Glutamatergic neuron (in vitro differentiated cells): ENCODE data around the gene RNF183. TPM values are rescaled to one million over a fixed set of nuclear protein-coding genes. Genes with fewer than 3 reads are reported as not detected.

ENCODE experiments used
- DNase-seq: peaks from one replicate; pipeline ENCODE4 v3.0.0; 2022
- H3K27ac Mint-ChIP-seq: one replicate; pipeline ENCODE4 v1.8.0; 2020; ENCODE audit warnings: mild to moderate bottlenecking, mixed read lengths, inconsistent platforms; ENCODE audit not compliant: unreplicated experiment
- H3K27me3 Mint-ChIP-seq: one replicate; pipeline ENCODE4 v1.8.0; 2020; ENCODE audit warnings: mild to moderate bottlenecking, moderate library complexity, mixed read lengths, inconsistent platforms; ENCODE audit not compliant: unreplicated experiment
- H3K36me3 Mint-ChIP-seq: one replicate; pipeline ENCODE4 v1.8.0; 2020; ENCODE audit warnings: mild to moderate bottlenecking, mixed read lengths, inconsistent platforms; ENCODE audit not compliant: unreplicated experiment
- H3K4me1 Mint-ChIP-seq: one replicate; pipeline ENCODE4 v1.8.0; 2020; ENCODE audit warnings: mild to moderate bottlenecking, low read depth, mixed read lengths, inconsistent platforms; ENCODE audit not compliant: unreplicated experiment
- H3K4me3 Mint-ChIP-seq: one replicate; pipeline ENCODE4 v1.8.0; 2020; ENCODE audit warnings: mild to moderate bottlenecking, mixed read lengths, inconsistent platforms; ENCODE audit not compliant: unreplicated experiment
- H3K9me3 Mint-ChIP-seq: one replicate; pipeline ENCODE4 v1.8.0; 2020; ENCODE audit warnings: mild to moderate bottlenecking, moderate library complexity, mixed read lengths, inconsistent platforms; ENCODE audit not compliant: unreplicated experiment
- CTCF ChIP-seq: fragments of 200-600 bp; sonication (generic); IDR thresholded peaks from one replicate; pipeline ENCODE4 v1.5.0; 2021; ENCODE audit not compliant: partially characterized antibody, unreplicated experiment
- total RNA-seq: library from RNA; stranded (reverse); fragmentation: NEBNext Ultra II Directional; extraction: Animal tissue kit (Norgen Biotek cat#: 25700); gene quantifications from one replicate; pipeline ENCODE4 v1.2.1, GENCODE V29; 2021; ENCODE audit not compliant: unreplicated experiment

The RNF183 gene
- total RNA-seq, 1 donor from 2014 or later = not detected

- DNase-seq = peak; percentile 31
- no peak for TF ChIP-seq CTCF
- Mint-ChIP-seq H3K4me1 (peaks cover 2% of the 10 kb centered on the region), H3K9me3 (peaks cover 4% of the 10 kb centered on the region), H3K36me3 (no peaks in the 10 kb centered on the region), H3K4me3 (peak within 1 kb of the TSS; percentile 84), H3K27me3 (peaks cover 18% of the 10 kb centered on the region), H3K27ac (no peak within 1 kb of the TSS)
Measured at GRCh38 chr9:113349445-113350094, 46.4 kb upstream of the RNF183 start, which contains the start of gene BSPRY. Gene BSPRY (plus strand): TSS chr9:113349541. CDS start chr9:113349580, 39 bp downstream.

DNA sequence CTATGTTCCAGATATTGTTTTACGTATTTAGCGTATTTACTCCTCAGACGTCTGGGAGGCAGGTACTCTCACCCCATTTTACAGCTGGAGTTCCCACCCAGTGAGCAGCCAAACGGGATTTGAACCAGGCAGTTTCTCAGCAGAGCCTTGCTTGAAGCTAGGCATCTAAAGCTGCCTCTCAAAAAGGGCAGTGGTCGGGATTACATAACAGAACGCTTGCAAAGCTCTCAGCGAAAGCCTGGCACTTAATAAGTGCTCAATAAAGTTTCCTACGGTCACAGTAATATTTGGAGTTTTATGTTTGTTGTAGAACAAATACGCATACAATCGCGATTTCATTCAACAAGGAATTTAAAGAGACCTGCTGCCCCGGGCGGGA lies 45.9 kb upstream of the RNF183 start:
- peak overlapping the region; percentile 84 for H3K4me3 Mint-ChIP-seq
- H3K9me3 Mint-ChIP-seq = peaks cover 4% of the 10 kb centered on the region
- H3K27ac Mint-ChIP-seq = no peak overlapping the region
- H3K36me3 Mint-ChIP-seq = no peaks in the 10 kb centered on the region
- DNase-seq = no peak
- peaks cover 2% of the 10 kb centered on the region for H3K4me1 Mint-ChIP-seq
- H3K27me3 Mint-ChIP-seq = peaks cover 18% of the 10 kb centered on the region
- no peak for TF ChIP-seq CTCF

GRCh38 chr9:113348437-113348836 lies 45.3 kb upstream of the RNF183 start:
- peaks cover 2% of the 10 kb centered on the region for H3K4me1 Mint-ChIP-seq
- peaks cover 18% of the 10 kb centered on the region for H3K27me3 Mint-ChIP-seq
- H3K36me3 Mint-ChIP-seq = no peaks in the 10 kb centered on the region
- H3K27ac Mint-ChIP-seq = no peak overlapping the region
- H3K9me3 Mint-ChIP-seq = peaks cover 5% of the 10 kb centered on the region
- no peak for TF ChIP-seq CTCF
- no peak overlapping the region for H3K4me3 Mint-ChIP-seq
- no peak for DNase-seq

- no peak overlapping the region for H3K4me3 Mint-ChIP-seq
- H3K4me1 Mint-ChIP-seq = peaks cover under 1% of the 10 kb centered on the region
- DNase-seq = no peak
- peaks cover 5% of the 10 kb centered on the region for H3K9me3 Mint-ChIP-seq
- H3K36me3 Mint-ChIP-seq = no peaks in the 10 kb centered on the region
- H3K27me3 Mint-ChIP-seq = peaks cover 12% of the 10 kb centered on the region
- H3K27ac Mint-ChIP-seq = no peak overlapping the region
- no peak for TF ChIP-seq CTCF
Measured at GRCh38 chr9:113345671-113346070, 42.5 kb upstream of the RNF183 start.

GRCh38 chr9:113345190-113345589 lies 42.0 kb upstream of the RNF183 start:
- peaks cover 9% of the 10 kb centered on the region for H3K27me3 Mint-ChIP-seq
- no peaks in the 10 kb centered on the region for H3K4me1 Mint-ChIP-seq
- peaks cover 4% of the 10 kb centered on the region for H3K9me3 Mint-ChIP-seq
- no peak for DNase-seq
- no peak overlapping the region for H3K27ac Mint-ChIP-seq
- no peaks in the 10 kb centered on the region for H3K36me3 Mint-ChIP-seq
- TF ChIP-seq CTCF = no peak
- no peak overlapping the region for H3K4me3 Mint-ChIP-seq
